Measurements from ENCODE around the gene SLC25A44.
"Not testable (repeated sequence)": the region's sequence is repeated elsewhere in the genome, so short reads cannot be mapped to it uniquely, and the experiment has no call there.

The SLC25A44 gene

DNA sequence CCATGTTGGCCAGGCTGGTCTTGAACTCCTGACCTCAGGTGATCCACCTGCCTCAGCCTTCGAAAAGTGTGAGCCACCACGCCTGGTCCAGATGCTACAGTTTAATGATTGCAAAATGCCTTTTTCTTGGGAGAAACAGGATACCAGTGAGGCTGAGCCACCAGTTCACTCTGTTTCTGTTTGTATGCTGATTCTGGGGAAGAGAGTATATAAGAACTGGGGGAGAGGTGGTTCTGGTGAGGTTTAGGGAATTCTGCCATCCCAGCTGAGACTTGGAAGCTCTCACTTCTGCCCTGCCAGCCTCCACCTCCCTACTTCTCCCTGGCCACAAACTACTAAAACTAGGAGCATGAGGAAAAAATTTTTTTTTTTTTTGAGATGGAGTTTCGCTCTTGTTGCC lies 10.8 kb downstream of the SLC25A44 start:
- no peak for DNase-seq (ENCODE audit: low read depth)

DNA sequence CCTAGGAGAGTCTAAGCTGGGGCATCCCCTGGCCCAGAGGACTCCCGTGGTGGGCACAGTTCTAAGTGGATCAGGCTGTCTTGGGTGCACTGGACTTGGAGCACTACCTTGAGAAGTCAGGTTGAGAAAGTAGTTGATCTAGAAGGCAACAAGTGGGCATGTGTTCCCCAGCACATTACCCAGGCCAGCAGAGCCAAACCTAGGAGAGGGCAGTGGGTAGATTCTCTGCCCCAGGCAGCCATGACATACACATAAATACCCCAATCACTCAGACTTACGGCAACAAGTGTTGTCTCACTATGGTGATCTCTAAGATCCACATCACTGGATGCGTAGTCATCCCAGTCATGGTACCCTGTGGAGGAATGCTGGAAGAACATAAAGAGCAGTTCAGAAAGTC lies 17.3 kb downstream of the SLC25A44 start:
- no peak for DNase-seq (ENCODE audit: low read depth)

DNA sequence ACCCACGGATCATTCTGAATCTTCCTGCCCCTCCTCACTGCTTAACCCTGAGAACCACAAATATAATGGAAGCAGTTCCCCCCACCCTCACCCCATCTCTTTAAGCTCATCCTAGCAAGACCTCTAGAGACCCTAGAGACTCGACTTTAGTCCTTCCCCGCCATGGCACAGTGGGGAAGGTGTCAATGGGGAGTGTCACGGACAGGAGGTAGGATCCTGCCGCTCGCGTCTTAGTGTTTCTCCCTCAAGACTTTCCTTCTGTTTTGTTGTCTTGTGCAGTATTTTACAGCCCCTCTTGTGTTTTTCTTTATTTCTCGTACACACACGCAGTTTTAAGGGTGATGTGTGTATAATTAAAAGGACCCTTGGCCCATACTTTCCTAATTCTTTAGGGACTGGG lies 18.2 kb downstream of the SLC25A44 start:
- no peak for DNase-seq (ENCODE audit: low read depth)

DNA sequence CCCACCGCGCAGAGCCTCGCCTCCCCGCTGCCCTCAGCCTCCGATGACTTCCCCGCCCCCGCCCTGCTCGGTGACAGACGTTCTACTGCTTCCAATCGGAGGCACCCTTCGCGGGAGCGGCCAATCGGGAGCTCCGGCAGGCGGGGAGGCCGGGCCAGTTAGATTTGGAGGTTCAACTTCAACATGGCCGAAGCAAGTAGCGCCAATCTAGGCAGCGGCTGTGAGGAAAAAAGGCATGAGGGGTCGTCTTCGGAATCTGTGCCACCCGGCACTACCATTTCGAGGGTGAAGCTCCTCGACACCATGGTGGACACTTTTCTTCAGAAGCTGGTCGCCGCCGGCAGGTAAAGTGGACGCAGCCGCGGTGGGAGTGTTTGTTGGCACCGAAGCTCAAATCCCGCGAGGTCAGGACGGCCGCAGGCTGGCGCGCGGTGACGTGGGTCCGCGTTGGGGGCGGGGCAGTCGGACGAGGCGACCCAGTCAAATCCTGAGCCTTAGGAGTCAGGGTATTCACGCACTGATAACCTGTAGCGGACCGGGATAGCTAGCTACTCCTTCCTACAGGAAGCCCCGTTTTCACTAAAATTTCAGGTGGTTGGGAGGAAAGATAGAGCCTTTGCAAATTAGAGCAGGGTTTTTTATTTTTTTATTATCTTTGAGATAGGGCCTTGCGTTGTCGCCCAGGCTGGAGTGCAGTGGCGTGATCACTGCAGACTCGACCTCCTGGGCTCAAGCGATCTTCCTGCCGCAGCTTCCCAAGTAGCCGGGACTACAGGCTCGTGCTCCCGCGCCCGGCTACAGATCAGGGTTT lies 19.1 kb downstream of the SLC25A44 start, which contains the start of gene PMF1:
TSS of gene PMF1 (plus strand) at position 175 of the 811 bp plus-strand sequence. CDS start at position 184, 9 bp downstream.
- DNase-seq (ENCODE audit: low read depth), result peak; percentile 93

DNA sequence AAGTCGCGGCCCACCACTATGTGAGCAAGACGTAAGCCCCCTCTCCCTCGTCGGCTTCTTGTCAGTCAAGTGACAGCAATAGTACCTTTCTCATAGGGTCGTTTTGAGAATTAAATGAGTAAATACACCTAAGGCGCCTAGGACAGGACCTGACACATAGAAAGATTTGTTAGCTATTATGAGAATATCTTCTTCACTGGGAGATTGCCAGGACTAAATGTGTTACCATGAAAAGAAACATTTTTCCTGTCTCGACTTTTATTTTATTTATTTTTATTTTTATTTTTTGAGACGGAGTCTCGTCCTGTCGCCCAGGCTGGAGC lies 19.7 kb downstream of the SLC25A44 start:
- no peak for DNase-seq (ENCODE audit: low read depth)

DNA sequence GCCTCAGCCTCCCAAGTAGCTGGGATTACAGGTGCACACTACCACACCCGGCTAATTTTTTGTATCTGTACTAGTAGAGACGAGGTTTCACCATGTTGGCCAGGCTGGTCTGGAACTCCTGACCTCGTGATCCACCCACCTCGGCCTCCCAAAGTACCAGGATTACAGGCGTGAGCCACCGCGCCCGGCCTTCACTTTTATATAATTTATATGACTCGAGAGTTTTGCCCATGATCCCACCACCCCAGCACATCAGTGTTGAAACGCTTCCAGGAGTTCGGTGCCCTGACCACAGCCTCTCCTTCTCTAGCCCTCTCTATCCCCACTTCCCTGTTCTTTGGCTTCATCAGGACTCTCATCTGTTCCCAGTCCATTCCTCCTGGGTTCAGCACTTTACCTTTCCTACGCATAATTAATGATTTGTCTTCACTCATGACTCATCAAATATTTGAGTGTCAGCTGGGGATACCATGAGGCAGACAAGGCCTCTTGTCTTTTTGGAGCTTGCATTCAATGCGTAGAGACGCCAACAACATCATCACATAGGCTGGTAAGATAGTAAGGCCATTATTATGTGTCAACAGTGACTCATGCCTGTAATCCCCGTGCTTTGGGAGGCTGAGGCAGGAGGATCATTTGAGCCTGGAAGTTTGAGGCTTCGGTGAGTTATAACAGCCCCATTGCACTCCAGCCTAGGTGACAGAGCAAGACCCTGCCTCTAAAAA lies 20.3 kb downstream of the SLC25A44 start:
- DNase-seq (ENCODE audit: low read depth), result no peak

DNA sequence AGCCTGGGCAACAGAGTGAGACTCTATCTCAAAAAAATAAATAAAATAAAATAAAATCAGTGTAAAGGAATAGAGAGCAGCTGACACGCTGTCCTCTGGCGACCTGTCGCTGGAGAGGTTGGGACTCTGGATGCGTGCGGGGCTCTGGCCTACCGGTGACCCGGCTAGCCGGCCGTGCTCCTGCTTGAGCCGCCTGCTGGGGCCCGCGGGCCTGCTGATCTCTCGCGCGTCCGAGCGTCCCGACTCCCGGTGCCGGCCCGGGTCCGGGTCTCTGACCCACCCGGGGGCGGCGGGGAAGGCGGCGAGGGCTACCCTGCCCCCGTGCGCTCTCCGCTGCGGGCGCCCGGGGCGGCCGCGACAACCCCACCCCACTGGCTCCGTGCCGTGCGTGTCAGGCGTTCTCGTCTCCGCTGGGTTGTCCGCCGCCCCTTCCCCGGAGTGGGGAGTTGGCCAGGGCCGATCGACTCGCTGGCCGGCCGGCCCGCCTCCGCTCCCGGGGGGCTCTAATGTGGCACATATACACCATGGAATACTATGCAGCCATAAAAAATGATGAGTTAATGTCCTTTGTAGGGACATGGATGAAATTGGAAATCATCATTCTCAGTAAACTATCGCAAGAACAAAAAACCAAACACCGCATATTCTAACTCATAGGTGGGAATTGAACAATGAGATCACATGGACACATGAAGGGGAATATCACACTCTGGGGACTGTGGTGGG lies 22.6 kb downstream of the SLC25A44 start:
- not testable (repeated sequence) for DNase-seq (ENCODE audit: low read depth)

DNA sequence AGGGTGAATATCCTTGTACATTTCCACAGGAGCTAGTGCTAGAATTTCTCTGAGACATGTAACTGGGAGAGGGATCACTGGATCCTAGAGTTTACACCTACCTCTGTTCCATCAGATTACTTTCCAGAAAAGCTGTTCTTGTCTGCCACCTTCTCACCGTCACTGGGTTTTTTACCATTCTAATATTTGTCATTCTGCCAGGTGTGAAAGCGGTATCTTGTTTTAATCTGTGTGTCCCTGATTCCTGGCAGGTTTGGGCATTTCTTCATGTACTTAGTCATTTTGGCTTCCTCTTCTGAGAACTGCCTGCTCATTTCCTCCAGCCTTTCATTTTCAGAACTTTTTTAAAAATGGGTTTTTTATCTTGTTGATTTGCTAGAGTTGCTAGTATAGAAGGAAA lies 24.0 kb downstream of the SLC25A44 start:
- no peak for DNase-seq (ENCODE audit: low read depth)

DNA sequence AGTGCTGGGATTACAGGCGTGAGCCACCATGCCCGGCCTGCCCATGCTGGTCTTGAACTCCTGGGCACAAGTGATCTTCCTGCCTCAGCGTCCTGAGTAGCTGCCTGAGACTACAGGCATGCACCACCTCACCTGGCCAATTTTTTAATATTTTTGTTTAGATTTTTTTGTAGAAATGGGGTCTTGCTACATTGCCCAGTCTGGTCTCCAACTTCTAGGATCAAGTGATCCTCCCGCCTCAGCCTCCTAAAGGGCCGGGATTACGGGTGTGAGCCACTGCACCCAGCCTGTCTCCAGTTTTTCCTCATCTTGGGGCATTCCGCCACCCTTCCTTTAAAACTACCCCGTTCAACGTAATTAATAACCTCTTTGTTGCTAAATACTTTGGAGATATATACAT lies 26.3 kb downstream of the SLC25A44 start:
- no peak for DNase-seq (ENCODE audit: low read depth)

DNA sequence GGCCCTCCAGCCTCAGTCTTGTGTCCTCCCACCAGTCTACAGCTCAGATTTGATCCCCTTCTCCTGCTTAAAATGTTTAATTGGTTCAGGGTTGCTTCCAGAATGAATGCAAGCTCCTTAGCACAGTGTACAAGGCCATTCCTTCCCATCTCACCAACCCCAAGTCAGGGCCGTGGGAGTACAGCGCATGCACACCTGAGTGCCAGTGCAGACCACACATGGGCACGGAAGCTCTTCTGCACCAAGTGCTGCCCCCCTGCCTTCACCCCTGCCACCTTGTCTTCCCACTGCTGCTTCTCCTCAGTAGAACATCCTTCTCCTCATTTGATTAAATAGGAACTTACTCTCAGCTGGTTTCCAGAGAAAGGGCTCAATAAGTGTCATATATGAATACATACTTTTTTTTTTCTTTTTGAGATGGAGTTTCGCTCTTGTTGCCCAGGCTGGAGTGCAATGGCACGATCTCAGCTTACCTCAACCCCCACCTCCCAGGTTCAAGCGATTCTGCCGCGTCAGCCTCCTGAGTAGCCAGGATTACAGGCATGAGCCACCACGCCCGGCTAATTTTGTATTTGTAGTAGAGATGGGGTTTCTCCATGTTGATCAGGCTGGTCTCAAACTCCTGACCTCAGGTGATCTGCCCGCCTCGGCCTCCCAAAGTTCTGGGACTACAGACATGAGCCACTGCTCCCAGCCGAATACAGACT lies 28.2 kb downstream of the SLC25A44 start:
- DNase-seq (ENCODE audit: low read depth), result no peak

DNA sequence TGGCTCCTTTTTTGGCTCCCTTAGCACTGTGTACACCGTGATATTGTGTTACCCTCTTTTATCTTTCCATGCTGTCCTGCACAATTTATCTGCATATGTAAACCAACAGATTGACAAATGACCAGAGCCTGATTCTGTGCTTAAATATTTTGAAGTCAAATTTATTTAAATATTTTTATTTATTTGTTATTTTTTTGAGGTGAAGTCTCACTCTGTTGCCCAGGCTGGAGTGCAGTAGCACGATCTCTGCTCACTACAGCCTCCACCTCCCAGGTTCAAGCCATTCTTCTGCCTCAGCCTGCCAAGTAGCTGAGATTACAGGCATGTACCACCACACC lies 31.7 kb downstream of the SLC25A44 start:
- no peak for DNase-seq (ENCODE audit: low read depth)

DNA sequence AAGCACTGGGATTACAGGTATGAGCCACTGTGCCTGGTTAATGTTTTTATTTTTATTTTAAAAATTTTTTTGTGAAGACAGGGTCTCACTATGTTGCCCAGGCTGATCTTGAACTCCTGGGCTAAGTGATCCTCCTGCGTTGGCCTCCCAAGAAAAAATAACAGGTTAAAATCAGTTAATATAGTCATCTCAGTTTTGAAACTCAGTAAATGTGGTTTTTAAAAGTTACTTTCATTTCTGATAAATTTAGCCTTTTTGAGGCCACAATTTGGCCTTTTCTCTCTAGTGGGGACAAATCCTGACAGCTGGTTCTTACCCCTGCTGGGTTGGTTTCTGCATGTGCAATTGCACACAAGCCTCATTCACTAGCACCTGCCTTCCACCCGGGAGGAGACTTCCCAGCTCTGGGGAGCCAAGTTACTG lies 32.2 kb downstream of the SLC25A44 start:
- no peak for DNase-seq (ENCODE audit: low read depth)

DNA sequence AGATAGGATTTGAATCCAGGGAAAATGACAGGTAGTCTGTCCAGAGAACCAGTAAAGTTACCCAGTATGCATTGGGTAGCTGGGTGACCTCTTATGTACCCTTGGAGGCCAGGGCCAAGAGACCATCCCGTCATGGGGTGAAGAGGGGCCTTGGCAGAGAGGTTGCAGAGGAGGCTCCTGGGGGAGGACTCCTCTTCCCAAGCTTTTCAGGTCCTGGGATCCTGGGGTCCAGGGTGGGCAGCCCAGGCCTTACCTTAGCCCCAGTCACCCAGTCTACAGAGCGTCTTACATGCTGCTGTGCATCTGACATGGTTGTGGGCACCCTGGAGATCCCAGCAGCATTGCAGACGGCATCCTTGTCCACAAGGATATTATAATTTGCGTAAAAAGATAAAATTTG lies 32.9 kb downstream of the SLC25A44 start:
- no peak for DNase-seq (ENCODE audit: low read depth)

DNA sequence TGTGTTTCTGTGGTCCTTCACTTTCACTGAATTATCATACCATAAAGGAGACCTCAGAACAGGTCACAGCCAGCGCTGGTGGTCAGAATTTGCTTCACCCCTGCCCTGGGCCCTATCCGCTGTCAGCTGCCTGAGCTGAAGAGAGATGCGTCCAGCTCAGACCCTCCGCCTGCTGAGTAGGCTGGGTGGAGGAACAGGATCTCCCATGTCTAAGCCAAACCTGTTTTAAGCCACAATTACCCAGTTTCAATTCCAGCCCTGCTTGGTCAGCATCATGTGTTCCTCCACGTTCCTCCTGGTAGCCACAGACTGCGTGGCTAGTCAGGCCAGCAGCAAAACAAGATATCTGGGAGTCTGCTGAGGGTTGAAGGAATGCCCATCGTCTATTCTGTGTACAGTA lies 34.6 kb downstream of the SLC25A44 start:
- DNase-seq (ENCODE audit: low read depth), result no peak

DNA sequence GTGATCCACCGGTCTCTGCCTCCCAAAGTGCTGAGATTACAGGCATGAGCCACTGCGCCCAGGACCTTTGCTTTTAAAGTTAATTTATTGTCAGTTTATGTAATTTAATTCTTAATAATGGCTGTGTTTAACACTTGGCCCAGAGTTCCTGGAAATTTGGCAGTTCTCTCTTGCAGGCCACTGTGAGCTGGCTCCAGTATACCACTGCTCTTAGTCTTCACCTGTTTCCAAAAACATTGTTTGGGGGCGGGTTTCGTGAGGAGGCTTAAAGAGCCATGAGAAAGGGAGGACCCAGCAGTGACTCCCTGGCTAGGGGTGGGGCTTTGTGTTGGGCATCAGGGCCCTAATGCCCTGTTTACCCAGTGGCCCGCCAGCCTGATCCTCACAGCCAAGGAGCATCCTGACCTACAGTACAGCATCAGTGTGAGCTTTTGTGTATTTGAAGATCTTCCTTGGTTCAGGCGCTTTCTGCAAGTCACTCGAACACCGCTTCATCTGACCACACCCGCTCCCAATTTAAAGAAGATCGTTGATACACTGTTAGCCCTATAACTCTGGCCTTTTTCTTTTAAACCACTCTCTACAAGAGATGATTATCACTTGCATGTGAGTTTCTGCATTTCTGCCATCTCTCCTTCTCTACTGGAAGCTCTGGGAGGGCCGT lies 36.0 kb downstream of the SLC25A44 start:
- DNase-seq (ENCODE audit: low read depth), result no peak

DNA sequence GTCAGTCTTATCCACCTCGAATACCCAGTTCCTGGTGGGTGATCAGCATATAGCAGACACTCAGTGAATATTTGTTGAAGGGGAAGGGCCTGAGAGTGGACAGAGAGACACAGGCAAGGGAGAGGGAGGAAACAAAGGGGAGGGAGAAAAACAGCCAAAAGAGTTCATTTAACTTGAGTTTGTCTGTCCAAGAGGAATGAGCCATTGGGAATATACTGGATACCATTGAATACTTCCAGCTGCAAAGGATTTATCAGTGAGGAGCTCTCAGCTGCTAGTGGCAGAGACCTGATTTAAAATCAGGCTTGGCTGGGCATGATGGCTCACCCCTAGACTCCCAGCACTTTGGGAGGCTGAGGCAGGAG lies 36.6 kb downstream of the SLC25A44 start:
- no peak for DNase-seq (ENCODE audit: low read depth)

DNA sequence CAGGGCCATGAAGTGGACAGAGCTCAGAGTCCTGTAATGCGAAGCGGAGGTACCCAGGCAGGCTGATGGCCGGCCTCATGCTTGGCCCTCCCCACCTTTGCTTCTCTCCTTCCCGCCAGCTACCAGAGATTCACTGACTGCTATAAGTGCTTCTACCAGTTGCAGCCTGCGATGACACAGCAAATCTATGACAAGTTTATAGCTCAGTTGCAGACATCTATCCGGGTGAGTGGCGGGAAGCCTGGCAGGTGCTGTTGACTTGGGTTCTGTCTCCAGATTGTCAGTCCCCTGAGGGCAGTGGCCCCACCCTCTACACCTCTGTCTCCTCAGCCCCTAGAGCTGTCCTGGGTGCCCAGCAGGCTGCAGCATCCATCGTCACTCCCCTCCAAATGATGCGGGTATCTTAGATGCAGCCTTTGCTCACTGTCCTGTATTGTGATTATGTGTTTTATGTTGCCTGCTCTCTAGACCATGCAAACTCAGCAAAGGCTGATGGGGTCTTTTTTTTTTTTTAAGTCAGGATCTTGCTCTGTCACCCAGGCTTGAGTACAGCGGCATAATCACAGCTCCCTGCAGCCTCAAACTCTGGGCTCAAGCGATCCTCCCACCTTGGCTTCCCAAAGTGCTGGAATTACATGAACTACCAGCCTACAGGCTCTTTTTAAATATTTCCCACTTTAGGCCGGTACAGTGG lies 38.4 kb downstream of the SLC25A44 start:
- DNase-seq (ENCODE audit: low read depth), result no peak

DNA sequence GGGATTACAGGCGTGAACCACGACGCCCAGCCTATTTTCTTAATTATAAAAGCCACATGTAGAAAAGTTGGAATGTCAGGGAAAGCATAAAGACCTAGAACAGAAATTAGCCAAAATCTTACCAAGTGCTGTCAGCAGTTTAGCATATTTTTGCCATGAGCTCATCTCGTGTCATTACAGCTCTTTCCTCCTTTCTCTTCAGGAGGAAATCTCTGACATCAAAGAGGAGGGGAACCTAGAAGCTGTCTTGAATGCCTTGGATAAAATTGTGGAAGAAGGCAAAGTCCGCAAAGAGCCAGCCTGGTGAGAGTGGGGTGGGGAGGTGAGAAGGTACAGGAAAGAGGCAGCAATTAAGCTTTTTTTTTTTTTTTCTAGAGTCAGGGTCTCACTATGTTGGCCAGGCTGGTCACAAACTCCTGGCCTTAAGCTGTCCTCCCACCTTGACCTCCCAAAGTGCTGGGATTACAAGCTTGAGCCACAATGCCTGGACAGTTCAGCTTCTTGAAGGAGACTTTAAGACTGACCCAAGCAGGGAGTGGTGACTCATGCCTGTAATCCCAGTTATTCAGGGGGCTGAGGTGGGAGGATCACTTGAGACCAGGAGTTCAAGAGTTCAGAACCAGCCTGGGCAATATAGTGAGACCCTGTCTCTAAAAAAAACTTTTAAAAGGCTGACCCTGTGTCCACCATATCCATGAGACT lies 39.7 kb downstream of the SLC25A44 start:
- DNase-seq (ENCODE audit: low read depth), result peak; percentile 65

DNA sequence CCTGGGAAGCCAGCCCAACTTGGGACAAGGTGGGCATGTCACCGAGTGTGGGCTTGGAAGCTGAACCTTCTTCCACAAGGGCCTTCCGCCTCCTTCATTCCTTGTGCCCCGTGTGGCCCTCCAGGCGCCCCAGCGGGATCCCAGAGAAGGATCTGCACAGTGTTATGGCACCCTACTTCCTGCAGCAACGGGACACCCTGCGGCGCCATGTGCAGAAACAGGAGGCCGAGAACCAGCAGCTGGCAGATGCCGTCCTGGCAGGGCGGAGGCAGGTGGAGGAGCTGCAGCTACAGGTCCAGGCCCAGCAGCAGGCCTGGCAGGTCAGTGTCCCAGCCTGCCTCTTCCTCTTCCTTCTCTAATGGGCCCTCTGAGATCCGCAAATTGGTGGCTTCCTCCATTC lies 42.3 kb downstream of the SLC25A44 start:
- DNase-seq (ENCODE audit: low read depth), result no peak

DNA sequence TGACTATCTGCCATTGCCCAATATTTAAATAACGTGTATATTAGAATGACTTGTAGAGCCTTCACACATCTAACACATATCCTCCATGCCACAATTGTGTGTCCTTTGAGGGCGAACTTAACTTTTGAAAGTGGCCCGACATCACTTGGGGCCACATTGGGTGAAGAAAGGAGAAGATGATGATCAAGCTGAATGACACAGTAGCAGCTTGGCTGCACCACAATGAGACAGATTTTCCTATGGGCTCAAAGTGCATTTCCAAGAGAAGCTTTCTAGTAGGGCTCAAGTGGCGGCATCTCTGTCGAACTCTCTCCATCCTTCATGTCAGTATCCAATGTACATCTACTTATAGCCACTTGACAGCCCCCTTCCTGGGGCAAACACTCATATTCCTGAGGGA lies 44.3 kb downstream of the SLC25A44 start:
- no peak for DNase-seq (ENCODE audit: low read depth)

DNA sequence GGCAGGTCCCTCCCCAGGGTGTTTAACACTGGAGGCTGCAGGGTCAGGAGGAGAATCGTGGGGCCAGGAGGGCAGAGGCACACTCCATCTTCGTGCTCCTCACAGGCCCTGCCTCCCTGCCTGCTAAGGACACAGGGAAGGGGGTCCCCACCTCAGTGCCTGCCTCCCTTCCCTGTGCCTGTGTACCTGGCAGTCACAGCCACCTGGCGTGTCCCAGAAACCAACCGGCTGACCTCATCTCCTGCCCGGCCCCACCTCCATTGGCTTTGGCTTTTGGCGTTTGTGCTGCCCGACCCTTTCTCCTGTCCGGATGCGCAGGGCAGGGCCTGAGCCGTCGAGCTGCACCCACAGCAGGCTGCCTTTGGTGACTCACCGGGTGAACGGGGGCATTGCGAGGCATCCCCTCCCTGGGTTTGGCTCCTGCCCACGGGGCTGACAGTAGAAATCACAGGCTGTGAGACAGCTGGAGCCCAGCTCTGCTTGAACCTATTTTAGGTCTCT lies 47.5 kb downstream of the SLC25A44 start:
- no peak for DNase-seq (ENCODE audit: low read depth)
